ENCODE results near the gene ITPRIPL2.

The ITPRIPL2 gene

GRCh38 chr16:19119564-19119963, 5.8 kb downstream of the ITPRIPL2 start:
- no peak for DNase-seq (ENCODE audit: low read depth in 1 of 2, low spot score in 1 of 2)

- no peak for DNase-seq (ENCODE audit: low read depth in 1 of 2, low spot score in 1 of 2)
Measured at GRCh38 chr16:19123535-19124178, 9.9 kb downstream of the ITPRIPL2 start.

- DNase-seq (ENCODE audit: low read depth in 1 of 2, low spot score in 1 of 2): no peak
Measured at GRCh38 chr16:19126300-19126699, 12.5 kb downstream of the ITPRIPL2 start.

- DNase-seq (ENCODE audit: low read depth in 1 of 2, low spot score in 1 of 2): no peak
Measured at GRCh38 chr16:19127205-19127604, 13.4 kb downstream of the ITPRIPL2 start.

GRCh38 chr16:19127674-19128131, 13.9 kb downstream of the ITPRIPL2 start:
- DNase-seq (ENCODE audit: low read depth in 1 of 2, low spot score in 1 of 2): no peak

GRCh38 chr16:19128454-19129200, 14.9 kb downstream of the ITPRIPL2 start:
- no peak for DNase-seq (ENCODE audit: low read depth in 1 of 2, low spot score in 1 of 2)

GRCh38 chr16:19130385-19130784, 16.6 kb downstream of the ITPRIPL2 start:
- no peak for DNase-seq (ENCODE audit: low read depth in 1 of 2, low spot score in 1 of 2)

GRCh38 chr16:19130852-19131824, 17.4 kb downstream of the ITPRIPL2 start:
- no peak for DNase-seq (ENCODE audit: low read depth in 1 of 2, low spot score in 1 of 2)

GRCh38 chr16:19131825-19132218, 18.1 kb downstream of the ITPRIPL2 start:
- DNase-seq (ENCODE audit: low read depth in 1 of 2, low spot score in 1 of 2): no peak

- DNase-seq (ENCODE audit: low read depth in 1 of 2, low spot score in 1 of 2): no peak
Measured at GRCh38 chr16:19132255-19132654, 18.5 kb downstream of the ITPRIPL2 start.

GRCh38 chr16:19132898-19133297, 19.1 kb downstream of the ITPRIPL2 start:
- DNase-seq (ENCODE audit: low read depth in 1 of 2, low spot score in 1 of 2): no peak

GRCh38 chr16:19133600-19133999, 19.8 kb downstream of the ITPRIPL2 start:
- DNase-seq (ENCODE audit: low read depth in 1 of 2, low spot score in 1 of 2): no peak

GRCh38 chr16:19135201-19135842, 21.6 kb downstream of the ITPRIPL2 start:
- no peak for DNase-seq (ENCODE audit: low read depth in 1 of 2, low spot score in 1 of 2)

GRCh38 chr16:19135896-19136438, 22.2 kb downstream of the ITPRIPL2 start:
- DNase-seq (ENCODE audit: low read depth in 1 of 2, low spot score in 1 of 2): no peak

GRCh38 chr16:19136549-19137196, 22.9 kb downstream of the ITPRIPL2 start:
- no peak for DNase-seq (ENCODE audit: low read depth in 1 of 2, low spot score in 1 of 2)

- DNase-seq (ENCODE audit: low read depth in 1 of 2, low spot score in 1 of 2): no peak
Measured at GRCh38 chr16:19137201-19138128, 23.7 kb downstream of the ITPRIPL2 start.

- DNase-seq (ENCODE audit: low read depth in 1 of 2, low spot score in 1 of 2): no peak
Measured at GRCh38 chr16:19138601-19139000, 24.8 kb downstream of the ITPRIPL2 start.

GRCh38 chr16:19139436-19140091, 25.8 kb downstream of the ITPRIPL2 start:
- no peak for DNase-seq (ENCODE audit: low read depth in 1 of 2, low spot score in 1 of 2)

GRCh38 chr16:19140396-19140795, 26.6 kb downstream of the ITPRIPL2 start:
- no peak for DNase-seq (ENCODE audit: low read depth in 1 of 2, low spot score in 1 of 2)

All from activated CD4-positive, alpha-beta T cell treated with anti-CD3 and anti-CD28 coated beads, Interleukin-2, amount 50 U/mL, for 24 hours (primary cell).